Fibroblast of villous mesenchyme (primary cell): ENCODE results near the gene HDAC9. TPM values are rescaled to one million over a fixed set of nuclear protein-coding genes. Genes with fewer than 3 reads are reported as not detected.

ENCODE experiments used
- DNase-seq: peaks from one replicate; pipeline ENCODE4 v3.0.0-alpha.2; 2010; ENCODE audit warnings: low read depth
- H3K4me3 ChIP-seq: 2 replicates; pipeline ENCODE4 v1.5.1; 2011; ENCODE audit warnings: low read depth, mild to moderate bottlenecking, low read length
- CTCF ChIP-seq: IDR thresholded peaks from 2 replicates; pipeline ENCODE4 v1.5.1; 2012; ENCODE audit warnings: low read depth, mild to moderate bottlenecking, low read length; ENCODE audit not compliant: insufficient read depth
- total RNA-seq: library from RNA; depleted of rRNA; stranded (reverse); fragments of >200 nt; gene quantifications from 2 replicates; pipeline ENCODE4 v1.2.3, GENCODE V29; 2012

HDAC9 gene
- total RNA-seq, 1 donor = 16.8 TPM

GRCh38 chr7:18824157-18824556 lies 328.6 kb downstream of the HDAC9 start:
- no peak for DNase-seq
- H3K4me3 ChIP-seq = no peak overlapping the region
- no peak for TF ChIP-seq CTCF

DNA sequence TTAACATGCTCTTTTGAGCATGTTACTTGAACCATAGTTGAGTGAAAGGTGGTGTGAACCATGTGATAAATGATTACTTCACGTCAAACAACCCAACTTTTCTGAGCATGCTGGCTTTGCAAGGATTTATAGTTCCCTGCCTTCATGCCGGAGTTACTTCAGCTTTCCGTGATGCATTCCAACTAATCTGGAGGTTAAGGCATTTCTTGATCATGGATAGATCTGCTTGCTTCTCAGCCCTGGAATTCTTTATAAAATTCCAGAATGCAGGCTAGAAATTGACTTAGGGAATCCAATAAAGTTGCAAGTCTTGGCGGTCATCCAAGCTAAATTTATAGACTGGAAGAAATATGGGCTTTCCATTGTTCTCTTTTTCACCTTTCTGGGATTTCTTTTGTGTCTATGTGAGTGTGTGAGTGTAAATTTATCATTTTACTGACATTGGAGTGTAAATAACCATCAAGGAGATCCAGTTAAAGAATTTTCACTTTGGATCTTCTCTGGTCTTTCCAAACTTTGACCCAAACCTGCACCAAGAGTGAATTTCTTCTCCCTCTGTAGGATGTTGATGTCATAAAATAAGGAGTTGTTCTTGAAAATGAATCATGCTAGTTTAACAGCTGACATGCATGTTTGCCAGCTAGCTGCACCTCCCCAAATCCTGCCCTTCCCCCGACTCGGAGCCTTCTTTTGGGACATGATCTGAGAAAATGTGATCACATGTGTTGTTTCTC lies 332.9 kb downstream of the HDAC9 start:
- no peak for DNase-seq
- H3K4me3 ChIP-seq = no peak overlapping the region
- no peak for TF ChIP-seq CTCF

DNA sequence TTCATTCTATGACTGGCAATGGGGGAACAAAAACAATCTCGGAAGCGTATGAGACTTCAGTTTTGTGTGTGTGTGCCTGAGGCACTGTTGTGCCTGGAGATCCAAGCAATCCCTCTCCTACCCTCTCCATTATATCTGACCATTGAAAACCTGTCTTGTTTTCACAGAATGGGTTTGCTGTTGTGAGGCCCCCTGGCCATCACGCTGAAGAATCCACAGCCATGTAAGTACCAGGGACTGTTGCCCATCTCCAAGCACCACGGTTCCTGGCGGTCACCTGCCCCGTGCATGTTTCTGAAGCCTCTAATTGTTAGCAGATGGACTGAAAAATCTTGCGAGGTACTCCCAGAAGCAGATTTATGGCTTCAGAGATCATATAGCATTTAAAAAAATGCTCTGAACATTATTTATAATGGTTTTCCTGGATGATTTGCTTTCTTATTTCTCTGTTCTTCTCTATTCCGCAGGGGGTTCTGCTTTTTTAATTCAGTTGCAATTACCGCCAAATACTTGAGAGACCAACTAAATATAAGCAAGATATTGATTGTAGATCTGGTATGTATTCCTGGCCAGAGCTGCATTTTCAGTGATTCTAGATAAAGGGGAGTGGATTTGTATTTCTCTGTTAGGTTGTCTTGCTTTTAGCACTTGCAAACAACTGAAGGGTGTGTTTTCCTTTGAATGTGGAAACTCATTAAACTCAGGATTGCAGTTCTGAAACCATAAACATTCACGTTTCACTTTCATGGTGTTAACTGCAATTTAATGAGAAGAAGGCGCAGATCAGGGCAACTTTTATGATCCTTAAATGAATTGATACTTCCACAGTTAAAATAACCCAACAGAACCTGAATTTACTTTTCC lies 333.7 kb downstream of the HDAC9 start:
- no peak for TF ChIP-seq CTCF
- H3K4me3 ChIP-seq = no peak overlapping the region

DNA sequence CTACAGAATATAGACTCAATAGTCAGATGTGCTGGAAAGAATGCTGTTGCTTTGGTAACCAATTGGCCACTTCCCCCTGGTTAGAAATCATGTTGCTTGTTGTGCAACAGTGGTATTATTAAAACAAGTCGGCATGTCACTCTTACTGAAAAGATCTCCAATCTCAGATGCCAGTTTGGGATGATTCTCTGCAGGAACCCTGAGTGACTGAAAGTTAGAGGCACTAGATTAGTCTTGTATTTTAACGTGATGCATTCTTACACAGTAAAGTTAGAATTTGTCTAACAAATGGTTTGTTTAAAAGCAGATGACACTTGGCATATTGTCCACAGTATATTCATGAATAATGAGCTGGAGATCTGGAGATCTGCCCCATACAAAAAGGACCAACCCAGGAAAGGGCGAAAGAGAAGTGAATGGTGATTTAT lies 334.3 kb downstream of the HDAC9 start:
- DNase-seq = peak; percentile 66
- H3K4me3 ChIP-seq = no peak overlapping the region
- TF ChIP-seq CTCF = no peak

More for the DNA sequence above, 333.7 kb downstream of the HDAC9 start:
- no peak for DNase-seq

- no peak for DNase-seq
- no peak overlapping the region for H3K4me3 ChIP-seq
- no peak for TF ChIP-seq CTCF
Measured at GRCh38 chr7:18831419-18831818, 335.9 kb downstream of the HDAC9 start.

DNA sequence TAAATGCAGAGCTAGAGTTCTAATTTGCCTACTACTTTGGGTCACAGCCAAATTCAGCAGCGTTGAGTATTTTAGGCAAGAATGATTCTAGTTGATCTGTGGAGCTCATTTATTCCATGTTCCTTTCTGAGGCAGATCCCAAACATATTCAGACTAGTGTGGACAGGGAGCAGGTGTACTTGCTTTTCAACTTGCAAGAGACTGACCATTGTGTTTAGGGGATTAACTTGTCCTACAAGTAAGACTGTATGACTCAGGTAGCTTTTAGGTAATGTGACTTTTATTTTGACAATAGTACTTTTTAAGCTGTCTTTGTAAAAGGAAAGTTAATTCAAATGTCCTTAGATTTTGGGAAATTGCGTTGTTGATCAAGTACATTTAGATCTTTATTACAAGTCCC lies 336.4 kb downstream of the HDAC9 start:
- no peak overlapping the region for H3K4me3 ChIP-seq
- no peak for DNase-seq
- no peak for TF ChIP-seq CTCF
